Thyroid gland (tissue), 4 donors: ENCODE data around the gene PTK7.

Experiments
- CTCF ChIP-seq, 6 experiments: fragments of 200-600 bp in 3 of 6; fragments of 450-650 bp in 3 of 6; sonication (generic) in 3 of 6; IDR thresholded peaks; one replicate each; pipeline ENCODE4 v1.5.1; 2016 to 2019; ENCODE audit warnings: antibody characterized with exemption in 6 of 6, mild to moderate bottlenecking in 2 of 6, inconsistent platforms in 1 of 6, moderate library complexity in 1 of 6
- POLR2A ChIP-seq, 2 donors: fragments of 450-650 bp; IDR thresholded peaks; one replicate each; pipeline ENCODE4 v1.6.1; 2017; ENCODE audit warnings: antibody characterized with exemption in 2 of 2, mild to moderate bottlenecking in 2 of 2, moderate library complexity in 1 of 2

- TF ChIP-seq CTCF (IDR thresholded peaks at IDR 0.05), result no peak
- TF ChIP-seq POLR2A (IDR thresholded peaks at IDR 0.05), result peak in 1 of 2 donors; percentile 47
These were observed 96.2 kb downstream of the PTK7 start for GRCh38 chr6:43172104-43173007.
